H1 (cell line): ENCODE data around the gene NEB. TPM values are rescaled to one million over a fixed set of nuclear protein-coding genes. Genes with fewer than 3 reads are reported as not detected.

Experiments
- CTCF ChIA-PET: fragments of 300-600 bp; sonication (Branson Sonifier 250); formaldehyde crosslinking; loops from one replicate; lab custom pipeline; 2021; ENCODE audit not compliant: partially characterized antibody; lab: Charles Lee
- POLR2A ChIA-PET: fragments of 300-600 bp; sonication (Branson Sonifier 250); formaldehyde crosslinking; loops from one replicate; lab custom pipeline; 2021; ENCODE audit warnings: inconsistent platforms; ENCODE audit not compliant: partially characterized antibody; lab: Charles Lee
- DNase-seq, 2 experiments: peaks; one replicate each; pipeline versions ENCODE4 v3.0.0 to v3.0.0-alpha.2; 2010 to 2022; ENCODE audit warnings: low spot score in 2 of 2, low read depth in 1 of 2, mixed read lengths in 1 of 2
- FAIRE-seq: peaks from 2 replicates; lab custom pipeline; 2011; peaks lifted over from hg19 to GRCh38; lab: Jason Lieb, UNC
- H2AFZ ChIP-seq: 2 replicates; pipeline ENCODE4 v1.8.1; 2012; ENCODE audit warnings: low read length, inconsistent platforms
- H2AK5ac ChIP-seq: 2 replicates; pipeline ENCODE4 v1.6.1; 2013; ENCODE audit warnings: low read depth, low read length
- H2BK120ac ChIP-seq: replicated peaks from 2 replicates; pipeline ENCODE3; 2013; ENCODE audit warnings: low read depth, low read length, inconsistent platforms
- H2BK12ac ChIP-seq: 2 replicates; pipeline ENCODE4 v1.6.1; 2013; ENCODE audit warnings: low read depth, low read length
- H2BK15ac ChIP-seq: 2 replicates; pipeline ENCODE4 v1.6.1; 2013; ENCODE audit warnings: low read length
- H2BK20ac ChIP-seq: 2 replicates; pipeline ENCODE4 v1.6.1; 2013; ENCODE audit warnings: low read length
- H2BK5ac ChIP-seq: 2 replicates; pipeline ENCODE4 v1.6.1; 2013; ENCODE audit warnings: low read depth, low read length
- H3K14ac ChIP-seq: 2 replicates; pipeline ENCODE4 v1.6.1; 2013; ENCODE audit warnings: inconsistent platforms; ENCODE audit not compliant: insufficient read length
- H3K18ac ChIP-seq: 2 replicates; pipeline ENCODE4 v1.6.1; 2013; ENCODE audit warnings: low read length; ENCODE audit errors: extremely low read depth
- H3K23ac ChIP-seq: 2 replicates; pipeline ENCODE4 v1.6.1; 2013; ENCODE audit warnings: inconsistent platforms; ENCODE audit not compliant: insufficient read length
- H3K23me2 ChIP-seq: 2 replicates; pipeline ENCODE4 v1.6.1; 2013; ENCODE audit warnings: low read depth, low read length
- H3K27ac ChIP-seq: 2 replicates; pipeline ENCODE4 v1.6.1; 2011; ENCODE audit warnings: low read depth, low read length, inconsistent platforms
- H3K27me3 ChIP-seq, 4 experiments: replicated peaks in 1 of 4; 1 replicate in 1 of 4; 2 replicates in 3 of 4; pipeline versions ENCODE4 v1.6.1 to v1.8.1; 2011 to 2013; ENCODE audit warnings: low read length in 3 of 4, mild to moderate bottlenecking in 3 of 4, inconsistent platforms in 2 of 4, mixed read lengths in 2 of 4, moderate library complexity in 1 of 4; ENCODE audit not compliant: control insufficient read depth in 3 of 4, insufficient read depth in 3 of 4; ENCODE audit errors: extremely low read depth in 1 of 4
- H3K36me3 ChIP-seq, 4 experiments: 2 replicates each; pipeline versions ENCODE4 v1.6.1 to v1.8.1; 2011 to 2013; ENCODE audit warnings: mild to moderate bottlenecking in 4 of 4, low read length in 3 of 4, moderate library complexity in 2 of 4, control low read depth in 1 of 4, inconsistent platforms in 1 of 4; ENCODE audit not compliant: insufficient read depth in 4 of 4, control insufficient read depth in 2 of 4
- H3K4ac ChIP-seq: replicated peaks from 2 replicates; pipeline ENCODE3; 2013; ENCODE audit warnings: low read length, low read depth, mixed read lengths, inconsistent platforms; ENCODE audit not compliant: insufficient read length
- H3K4me1 ChIP-seq, 4 experiments: replicated peaks in 1 of 4; 1 replicate in 1 of 4; 2 replicates in 3 of 4; pipeline versions ENCODE4 v1.6.1 to v1.8.1; 2011 to 2013; ENCODE audit warnings: low read length in 3 of 4, inconsistent platforms in 2 of 4, mixed read lengths in 1 of 4; ENCODE audit not compliant: insufficient read depth in 4 of 4, control insufficient read depth in 3 of 4
- H3K4me2 ChIP-seq, 2 experiments: 2 replicates each; pipeline versions ENCODE4 v1.6.1 to v1.8.1; 2011 to 2013; ENCODE audit warnings: low read depth in 2 of 2, low read length in 2 of 2, control low read depth in 1 of 2, inconsistent platforms in 1 of 2, mild to moderate bottlenecking in 1 of 2; ENCODE audit not compliant: insufficient read depth in 1 of 2
- H3K4me3 ChIP-seq, 4 experiments: fragments of 200-600, 300-600 bp in 1 of 4; sonication (generic), shearing (Covaris generic), sonication (Bioruptor Twin) in 1 of 4; 2 replicates each; pipeline versions ENCODE4 v1.5.1 to v1.8.1; 2011 to 2016; ENCODE audit warnings: low read length in 4 of 4, low read depth in 3 of 4, control low read depth in 2 of 4, inconsistent platforms in 2 of 4, mild to moderate bottlenecking in 2 of 4, mixed read lengths in 1 of 4, moderate library complexity in 1 of 4; ENCODE audit not compliant: insufficient read depth in 2 of 4; ENCODE audit errors: extremely low read depth in 1 of 4
- H3K56ac ChIP-seq: replicated peaks from 2 replicates; pipeline ENCODE3; 2013; ENCODE audit warnings: low read depth, mild to moderate bottlenecking, mixed read lengths, low read length, inconsistent platforms; ENCODE audit not compliant: insufficient read length
- H3K79me1 ChIP-seq: 2 replicates; pipeline ENCODE4 v1.6.1; 2013; ENCODE audit warnings: low read depth, low read length, control low read depth
- H3K79me2 ChIP-seq, 2 experiments: 2 replicates each; pipeline versions ENCODE4 v1.6.1 to v1.8.1; 2012 to 2013; ENCODE audit warnings: low read length in 2 of 2, mild to moderate bottlenecking in 2 of 2, inconsistent platforms in 1 of 2; ENCODE audit not compliant: insufficient read depth in 2 of 2, control insufficient read depth in 1 of 2
- H3K9ac ChIP-seq, 4 experiments: replicated peaks in 1 of 4; 1 replicate in 1 of 4; 2 replicates in 3 of 4; pipeline versions ENCODE4 v1.6.1 to v1.8.1; 2011 to 2013; ENCODE audit warnings: low read depth in 3 of 4, low read length in 3 of 4, control low read depth in 2 of 4, mild to moderate bottlenecking in 2 of 4, moderate library complexity in 2 of 4, inconsistent platforms in 1 of 4; ENCODE audit errors: extremely low read depth in 1 of 4
- H3K9me3 ChIP-seq, 2 experiments: 2 replicates each; pipeline versions ENCODE4 v1.6.1 to v1.8.1; 2012 to 2013; ENCODE audit warnings: mild to moderate bottlenecking in 2 of 2, moderate library complexity in 2 of 2, control low read depth in 1 of 2, inconsistent platforms in 1 of 2, low read depth in 1 of 2, low read length in 1 of 2, mixed read lengths in 1 of 2; ENCODE audit not compliant: insufficient read depth in 2 of 2
- H4K20me1 ChIP-seq, 2 experiments: replicated peaks in 1 of 2; 2 replicates each; pipeline versions ENCODE3 to v1.8.1; 2011 to 2013; ENCODE audit warnings: inconsistent platforms in 2 of 2, low read length in 2 of 2, mild to moderate bottlenecking in 1 of 2; ENCODE audit not compliant: insufficient read depth in 2 of 2, control insufficient read depth in 1 of 2
- H4K5ac ChIP-seq: 2 replicates; pipeline ENCODE4 v1.6.1; 2013; ENCODE audit warnings: low read length, low read depth, mixed read lengths, inconsistent platforms; ENCODE audit not compliant: insufficient read length
- H4K8ac ChIP-seq: 2 replicates; pipeline ENCODE4 v1.8.0; 2013; ENCODE audit warnings: mild to moderate bottlenecking, moderate library complexity, low read length, inconsistent platforms; ENCODE audit not compliant: insufficient read depth; ENCODE audit errors: extremely low read depth
- H4K91ac ChIP-seq: replicated peaks from 2 replicates; pipeline ENCODE3; 2013; ENCODE audit warnings: low read length, mixed read lengths, inconsistent platforms; ENCODE audit not compliant: insufficient read length
- CHD1 ChIP-seq: IDR thresholded peaks from 2 replicates; pipeline ENCODE4 v1.6.1; 2012; ENCODE audit warnings: low read depth, low read length, improper control_type of control experiment
- NANOG ChIP-seq: IDR thresholded peaks from 2 replicates; pipeline ENCODE4 v1.6.1; 2011; ENCODE audit warnings: low read length, low read depth, mild to moderate bottlenecking, inconsistent platforms; ENCODE audit not compliant: insufficient read depth, poor library complexity, severe bottlenecking
- NRF1 ChIP-seq: IDR thresholded peaks from 2 replicates; pipeline ENCODE4 v1.6.1; 2011; ENCODE audit warnings: mild to moderate bottlenecking, low read depth, low read length, improper control_type of control experiment
- POU5F1 ChIP-seq: IDR thresholded peaks from 2 replicates; pipeline ENCODE4 v1.6.1; 2011; ENCODE audit warnings: low read depth, mild to moderate bottlenecking, low read length, moderate library complexity
- RAD21 ChIP-seq, 2 experiments: IDR thresholded peaks in 1 of 2; conservative IDR thresholded peaks in 1 of 2; 2 replicates each; pipeline ENCODE4 v1.6.1; 2011; ENCODE audit warnings: low read depth in 2 of 2, low read length in 2 of 2, improper control_type of control experiment in 1 of 2, inconsistent platforms in 1 of 2, mild to moderate bottlenecking in 1 of 2, moderate library complexity in 1 of 2
- SIX5 ChIP-seq: IDR thresholded peaks from 2 replicates; pipeline ENCODE4 v1.6.1; 2011; ENCODE audit warnings: mild to moderate bottlenecking, low read depth, low read length
- WGBS, 2 experiments: shearing (Covaris generic) in 1 of 2; methylation state at CpG; one replicate each; pipeline versions ENCODE4 v1.1.6 to v1.1.7; 2013 to 2015; ENCODE audit warnings: low lambda C conversion rate in 2 of 2, mixed read lengths in 2 of 2, inconsistent platforms in 1 of 2, low coverage in 1 of 2, missing lambda C conversion rate in 1 of 2; ENCODE audit not compliant: insufficient replicate concordance in 2 of 2, insufficient coverage in 1 of 2, insufficient read length in 1 of 2; ENCODE audit errors: extremely low coverage in 1 of 2, missing lambda C conversion rate in 1 of 2; 5-methylcytosine and 5-hydroxymethylcytosine counted together
- polyA plus RNA-seq, 7 experiments: library from polyadenylated mRNA; depleted of rRNA in 3 of 7; stranded (reverse) in 5 of 7; unstranded in 2 of 7; fragments of >200 nt in 5 of 7; fragments of 200-250 nt in 2 of 7; gene quantifications; 1 replicate in 5 of 7; 2 replicates in 1 of 7; 4 replicates in 1 of 7; pipeline versions ENCODE4 v1.2.1 to v1.2.3, GENCODE V29; 2011 to 2013; ENCODE audit warnings: missing spikeins in 2 of 7, mixed read lengths in 2 of 7
- total RNA-seq: library from RNA; stranded (reverse); fragmentation: NEBNext Ultra II Directional; extraction: Animal tissue kit (Norgen Biotek cat#: 25700); gene quantifications from 2 replicates; pipeline ENCODE4 v1.2.1, GENCODE V29; 2021
- TF ChIP-seq, protein P1 (sequence below): IDR thresholded peaks from 2 replicates; pipeline ENCODE4 v1.6.1; 2012; ENCODE audit warnings: inconsistent platforms
- TF ChIP-seq, protein P2 (sequence below), 3 experiments: IDR thresholded peaks; 1 replicate in 2 of 3; 2 replicates in 1 of 3; pipeline versions ENCODE4 v1.5.1 to v1.6.1; 2011; ENCODE audit warnings: low read length in 3 of 3, mild to moderate bottlenecking in 3 of 3, inconsistent platforms in 2 of 3, low read depth in 1 of 3, moderate library complexity in 1 of 3; ENCODE audit not compliant: insufficient read depth in 1 of 3; ENCODE audit errors: control extremely low read depth in 1 of 3
- TF ChIP-seq, protein P3 (sequence below): IDR thresholded peaks from 2 replicates; pipeline ENCODE4 v1.6.1; 2011; ENCODE audit warnings: low read length, improper control_type of control experiment

NEB gene
- total and polyA plus RNA-seq, 2 of the 8 experiments (the other 6 are each of a cell fraction or from before 2014, with no cell fraction given): 1.4 to 2.5 TPM

DNA sequence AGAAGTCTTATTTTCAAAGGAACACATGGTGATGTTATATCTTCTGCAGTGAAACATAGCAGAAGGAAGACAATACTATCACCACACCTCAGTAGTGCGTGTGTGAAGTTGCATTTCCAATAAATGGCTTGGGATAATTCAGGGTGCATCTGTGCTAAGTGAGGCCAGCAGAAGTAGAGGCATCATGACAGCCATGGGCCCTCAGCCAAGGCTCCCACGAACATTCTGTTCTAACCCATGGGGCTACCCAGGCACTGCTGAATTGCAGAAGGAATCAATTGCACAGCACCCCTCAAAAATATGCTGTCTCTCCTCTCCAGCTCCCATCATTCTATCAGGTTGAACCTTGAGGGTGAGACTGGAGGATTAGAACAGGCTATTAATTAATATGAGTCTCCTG, 185.1 kb downstream of the NEB start:
- FAIRE-seq (no peak), DNase-seq (no peak)
- no peak overlapping the region for H2BK20ac ChIP-seq
- no peak overlapping the region for H3K4ac ChIP-seq
- H2AK5ac ChIP-seq: no peak overlapping the region
- WGBS, 2 experiments: 93% methylated on average over 2 of the region's 2 CpGs; no CpG with 5 or more reads in 1 of the 2 experiments
- H2BK120ac ChIP-seq: no peak overlapping the region
- H2BK5ac ChIP-seq: no peak overlapping the region
- H3K4me3 ChIP-seq: no peak overlapping the region
- no peak overlapping the region for H3K9ac ChIP-seq
- H3K18ac ChIP-seq: no peak overlapping the region
- H3K27me3 ChIP-seq: no peaks in the 10 kb centered on the region
- POLR2A ChIA-PET: no interaction called here
- no peak overlapping the region for H2BK12ac ChIP-seq
- peaks cover 0 to 4% (median 1%) of the 10 kb centered on the region in 4 experiments; a peak in 3 of 7 replicates for H3K4me1 ChIP-seq
- H3K36me3 ChIP-seq: no peaks in the 10 kb centered on the region
- H2AFZ ChIP-seq: no peak overlapping the region
- no peaks in the 10 kb centered on the region for H3K9me3 ChIP-seq
- H3K23ac ChIP-seq: no peak overlapping the region
- H4K5ac ChIP-seq: no peak overlapping the region
- CTCF ChIA-PET: interaction anchor here (1.0 to 1.5 kb wide), 2 partner anchors 22 to 89 kb away, joined by 3 read pairs; no protein-coding TSS in a partner anchor
- H4K8ac ChIP-seq: no peak overlapping the region
- H3K79me2 ChIP-seq: no peaks in the 10 kb centered on the region
- H2BK15ac ChIP-seq: no peak overlapping the region
- no peak overlapping the region for H4K91ac ChIP-seq
- H3K27ac ChIP-seq: no peak overlapping the region
- H4K20me1 ChIP-seq: no peaks in the 10 kb centered on the region
- H3K79me1 ChIP-seq: no peaks in the 10 kb centered on the region
- H3K4me2 ChIP-seq: no peak overlapping the region
- no peak overlapping the region for H3K14ac ChIP-seq
- H3K23me2 ChIP-seq: no peaks in the 10 kb centered on the region
- no peak overlapping the region for H3K56ac ChIP-seq
- TF ChIP-seq, protein P1, sequence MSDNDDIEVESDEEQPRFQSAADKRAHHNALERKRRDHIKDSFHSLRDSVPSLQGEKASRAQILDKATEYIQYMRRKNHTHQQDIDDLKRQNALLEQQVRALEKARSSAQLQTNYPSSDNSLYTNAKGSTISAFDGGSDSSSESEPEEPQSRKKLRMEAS: no peak
- TF ChIP-seq POU5F1 (no peak), RAD21 (IDR thresholded peaks at IDR 0.05 in 1 of 2, conservative IDR thresholded peaks at IDR 0.05 in 1 of 2; ENCODE audit: low read depth in 2 of 2, low read length in 2 of 2) (no peak), SIX5 (no peak), NANOG (no peak), CHD1 (no peak), NRF1 (no peak)
- TF ChIP-seq, protein P2, sequence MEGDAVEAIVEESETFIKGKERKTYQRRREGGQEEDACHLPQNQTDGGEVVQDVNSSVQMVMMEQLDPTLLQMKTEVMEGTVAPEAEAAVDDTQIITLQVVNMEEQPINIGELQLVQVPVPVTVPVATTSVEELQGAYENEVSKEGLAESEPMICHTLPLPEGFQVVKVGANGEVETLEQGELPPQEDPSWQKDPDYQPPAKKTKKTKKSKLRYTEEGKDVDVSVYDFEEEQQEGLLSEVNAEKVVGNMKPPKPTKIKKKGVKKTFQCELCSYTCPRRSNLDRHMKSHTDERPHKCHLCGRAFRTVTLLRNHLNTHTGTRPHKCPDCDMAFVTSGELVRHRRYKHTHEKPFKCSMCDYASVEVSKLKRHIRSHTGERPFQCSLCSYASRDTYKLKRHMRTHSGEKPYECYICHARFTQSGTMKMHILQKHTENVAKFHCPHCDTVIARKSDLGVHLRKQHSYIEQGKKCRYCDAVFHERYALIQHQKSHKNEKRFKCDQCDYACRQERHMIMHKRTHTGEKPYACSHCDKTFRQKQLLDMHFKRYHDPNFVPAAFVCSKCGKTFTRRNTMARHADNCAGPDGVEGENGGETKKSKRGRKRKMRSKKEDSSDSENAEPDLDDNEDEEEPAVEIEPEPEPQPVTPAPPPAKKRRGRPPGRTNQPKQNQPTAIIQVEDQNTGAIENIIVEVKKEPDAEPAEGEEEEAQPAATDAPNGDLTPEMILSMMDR (IDR thresholded peaks at IDR 0.05; ENCODE audit: control extremely low read depth in 1 of 3, insufficient read depth in 1 of 3, low read depth in 1 of 3, low read length in 3 of 3): no peak
- TF ChIP-seq, protein P3, sequence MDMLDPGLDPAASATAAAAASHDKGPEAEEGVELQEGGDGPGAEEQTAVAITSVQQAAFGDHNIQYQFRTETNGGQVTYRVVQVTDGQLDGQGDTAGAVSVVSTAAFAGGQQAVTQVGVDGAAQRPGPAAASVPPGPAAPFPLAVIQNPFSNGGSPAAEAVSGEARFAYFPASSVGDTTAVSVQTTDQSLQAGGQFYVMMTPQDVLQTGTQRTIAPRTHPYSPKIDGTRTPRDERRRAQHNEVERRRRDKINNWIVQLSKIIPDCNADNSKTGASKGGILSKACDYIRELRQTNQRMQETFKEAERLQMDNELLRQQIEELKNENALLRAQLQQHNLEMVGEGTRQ: no peak
